Effector memory CD8-positive, alpha-beta T cell (primary cell): ENCODE measurements around the gene CACNG7.

Source experiments
- ATAC-seq: fragments of 150-1000 bp; cut with Tn5 transposase; replicated peaks from 2 replicates; pipeline ENCODE4 v1.10.0; 2021; ENCODE audit warnings: mild to moderate bottlenecking, moderate library complexity
- DNase-seq, 3 experiments: peaks; one replicate each; pipeline ENCODE4 v3.0.0; 2021
- H3K27ac Mint-ChIP-seq, 2 donors: one replicate each; pipeline ENCODE4 v1.8.0; 2022; ENCODE audit warnings: mild to moderate bottlenecking in 2 of 2, mixed read lengths in 2 of 2, moderate library complexity in 2 of 2
- H3K27me3 Mint-ChIP-seq, 2 donors: one replicate each; pipeline ENCODE4 v1.8.0; 2022; ENCODE audit warnings: mixed read lengths in 2 of 2
- H3K36me3 Mint-ChIP-seq: one replicate; pipeline ENCODE4 v1.8.0; 2022; ENCODE audit warnings: mild to moderate bottlenecking, moderate library complexity, mixed read lengths; ENCODE audit not compliant: insufficient read depth
- H3K4me1 Mint-ChIP-seq, 2 donors: one replicate each; pipeline ENCODE4 v1.8.0; 2022; ENCODE audit warnings: low read depth in 2 of 2, mixed read lengths in 2 of 2
- H3K4me3 Mint-ChIP-seq, 2 donors: one replicate each; pipeline ENCODE4 v1.8.0; 2022; ENCODE audit warnings: mild to moderate bottlenecking in 2 of 2, mixed read lengths in 2 of 2, moderate library complexity in 2 of 2
- H3K9me3 Mint-ChIP-seq, 2 donors: one replicate each; pipeline ENCODE4 v1.8.0; 2022; ENCODE audit warnings: mixed read lengths in 2 of 2

Gene CACNG7

GRCh38 chr19:53958823-53959757 lies 50.0 kb downstream of the CACNG7 start:
- no peak overlapping the region for H3K27ac Mint-ChIP-seq
- H3K4me3 Mint-ChIP-seq: no peak overlapping the region
- no peak for DNase-seq
- no peak for ATAC-seq
- H3K9me3 Mint-ChIP-seq: no peaks in the 10 kb centered on the region
- H3K36me3 Mint-ChIP-seq: no peaks in the 10 kb centered on the region
- H3K4me1 Mint-ChIP-seq: peaks cover 3 to 5% of the 10 kb centered on the region in 2 donors
- peaks cover 79 to 86% of the 10 kb centered on the region in 2 donors for H3K27me3 Mint-ChIP-seq

- ATAC-seq (no peak), DNase-seq (no peak)
- Mint-ChIP-seq H3K4me1 (peaks cover 3 to 11% of the 10 kb centered on the region in 2 donors), H3K27me3 (peaks cover 85 to 87% of the 10 kb centered on the region in 2 donors), H3K4me3 (no peak overlapping the region), H3K9me3 (no peaks in the 10 kb centered on the region), H3K36me3 (no peaks in the 10 kb centered on the region), H3K27ac (no peak overlapping the region)
Measured at GRCh38 chr19:53960187-53960586, 51.1 kb downstream of the CACNG7 start.

- Mint-ChIP-seq H3K27ac (no peak overlapping the region), H3K9me3 (no peaks in the 10 kb centered on the region), H3K36me3 (no peaks in the 10 kb centered on the region), H3K4me1 (peaks cover 3 to 11% of the 10 kb centered on the region in 2 donors), H3K4me3 (no peak overlapping the region), H3K27me3 (peaks cover 85 to 87% of the 10 kb centered on the region in 2 donors)
- DNase-seq: no peak
- no peak for ATAC-seq
Measured at GRCh38 chr19:53960886-53961285, 51.8 kb downstream of the CACNG7 start.

DNA sequence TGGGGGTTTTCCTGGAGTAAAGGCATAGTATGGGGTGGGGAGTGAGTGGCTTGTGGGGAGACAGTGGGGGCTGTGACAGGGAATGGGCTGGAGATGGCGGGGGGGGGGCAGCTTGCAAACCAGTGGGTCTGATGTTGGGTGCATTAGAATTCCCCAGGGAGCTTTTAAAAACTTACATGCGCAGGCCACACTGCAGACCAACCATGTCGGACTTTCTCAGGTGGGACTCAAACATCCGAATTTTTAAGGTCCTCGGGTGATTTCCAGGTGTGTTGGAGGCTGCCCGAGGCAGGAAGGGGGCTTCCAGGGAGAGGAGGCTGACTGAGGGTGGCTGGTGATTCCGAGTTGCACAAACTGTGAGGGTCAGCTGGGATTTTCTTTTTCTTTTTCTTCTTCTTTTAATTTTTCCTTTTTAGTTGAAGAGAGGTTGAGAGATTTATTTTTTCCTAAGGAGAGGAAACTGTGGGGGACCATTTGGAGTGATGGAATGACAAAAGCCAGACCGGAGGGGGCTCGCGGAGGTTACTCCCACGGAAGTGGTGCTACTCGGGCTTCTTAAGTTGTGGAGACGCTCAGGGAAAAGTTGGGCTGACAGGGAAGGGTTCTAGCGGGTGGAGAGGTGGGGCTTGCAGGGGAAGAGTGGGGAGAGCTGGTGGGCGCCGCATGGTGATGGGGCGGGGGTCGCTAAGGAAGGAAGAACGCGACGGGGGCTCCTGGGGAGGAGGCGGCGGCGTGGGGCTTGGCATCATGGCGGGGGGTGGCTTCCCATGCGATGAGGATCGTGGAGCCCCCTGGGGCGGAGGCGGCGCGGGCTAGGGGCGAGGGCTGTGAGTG lies 52.7 kb downstream of the CACNG7 start:
- ATAC-seq: no peak
- H3K27ac Mint-ChIP-seq: no peak overlapping the region

GRCh38 chr19:53962887-53963431 lies 53.9 kb downstream of the CACNG7 start, which contains the start of gene CACNG8:
CACNG8 (plus strand) TSS chr19:53962937.
- no peaks in the 10 kb centered on the region for H3K36me3 Mint-ChIP-seq
- no peak within 1 kb of the TSS for H3K4me3 Mint-ChIP-seq
- DNase-seq: no peak
- H3K27me3 Mint-ChIP-seq: peaks cover 85 to 91% of the 10 kb centered on the region in 2 donors
- H3K27ac Mint-ChIP-seq: no peak within 1 kb of the TSS
- no peaks in the 10 kb centered on the region for H3K9me3 Mint-ChIP-seq
- no peak for ATAC-seq
- H3K4me1 Mint-ChIP-seq: peaks cover 3 to 11% of the 10 kb centered on the region in 2 donors

More for the DNA sequence above, 52.7 kb downstream of the CACNG7 start:
- no peaks in the 10 kb centered on the region for H3K36me3 Mint-ChIP-seq
- no peak for DNase-seq
- H3K9me3 Mint-ChIP-seq: no peaks in the 10 kb centered on the region
- peaks cover 86 to 92% of the 10 kb centered on the region in 2 donors for H3K27me3 Mint-ChIP-seq
- H3K4me1 Mint-ChIP-seq: peaks cover 3 to 11% of the 10 kb centered on the region in 2 donors
- H3K4me3 Mint-ChIP-seq: no peak overlapping the region

DNA sequence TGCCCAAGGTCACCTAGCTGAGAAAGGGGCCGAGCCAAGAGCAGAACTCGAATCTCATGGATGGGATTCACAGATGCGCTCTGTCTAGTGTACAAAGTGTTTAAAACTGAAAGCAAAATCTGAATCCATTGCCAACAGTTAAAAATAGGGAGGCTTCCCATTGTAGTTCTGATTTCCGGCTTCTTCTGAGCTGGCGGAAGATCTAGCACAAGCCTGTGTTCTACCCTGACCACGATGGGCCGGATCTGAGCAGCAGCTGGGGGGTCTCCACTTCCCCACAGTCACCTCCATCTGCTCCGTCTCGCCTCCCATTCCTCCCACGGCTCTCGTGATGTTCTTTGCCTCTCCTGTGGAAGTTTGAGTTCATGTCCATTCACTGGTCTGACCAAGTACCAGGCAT lies 56.0 kb downstream of the CACNG7 start:
- peaks cover 66 to 75% of the 10 kb centered on the region in 2 donors for H3K27me3 Mint-ChIP-seq
- no peaks in the 10 kb centered on the region for H3K36me3 Mint-ChIP-seq
- no peak overlapping the region for H3K4me3 Mint-ChIP-seq
- no peak for DNase-seq
- peaks cover 0 to 9% of the 10 kb centered on the region in 2 donors for H3K4me1 Mint-ChIP-seq
- ATAC-seq: no peak
- H3K27ac Mint-ChIP-seq: no peak overlapping the region
- H3K9me3 Mint-ChIP-seq: no peaks in the 10 kb centered on the region

DNA sequence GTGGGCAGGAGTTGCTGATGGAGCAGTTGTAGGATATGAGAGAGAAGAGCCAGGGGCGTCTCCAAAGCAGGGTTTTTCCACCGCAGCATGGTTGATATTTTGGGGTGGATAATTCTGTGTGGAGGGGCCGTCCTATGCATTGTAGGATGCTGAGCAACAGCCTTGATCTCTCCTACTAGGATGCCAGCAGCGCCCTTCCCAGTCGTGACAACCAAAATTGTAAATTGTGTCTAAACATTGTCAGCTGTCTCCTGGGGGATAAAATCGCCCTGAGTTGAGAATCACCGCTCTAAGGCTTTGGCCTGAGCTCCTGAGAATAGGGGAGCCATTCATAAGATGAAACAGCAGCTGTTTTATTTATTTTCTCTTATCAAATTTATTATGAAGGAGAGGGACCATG lies 57.9 kb downstream of the CACNG7 start:
- Mint-ChIP-seq H3K9me3 (no peaks in the 10 kb centered on the region), H3K4me3 (no peak overlapping the region), H3K36me3 (no peaks in the 10 kb centered on the region), H3K27ac (no peak overlapping the region), H3K4me1 (peaks cover 0 to 7% of the 10 kb centered on the region in 2 donors), H3K27me3 (peaks cover 48 to 56% of the 10 kb centered on the region in 2 donors)
- ATAC-seq: no peak
- no peak for DNase-seq

DNA sequence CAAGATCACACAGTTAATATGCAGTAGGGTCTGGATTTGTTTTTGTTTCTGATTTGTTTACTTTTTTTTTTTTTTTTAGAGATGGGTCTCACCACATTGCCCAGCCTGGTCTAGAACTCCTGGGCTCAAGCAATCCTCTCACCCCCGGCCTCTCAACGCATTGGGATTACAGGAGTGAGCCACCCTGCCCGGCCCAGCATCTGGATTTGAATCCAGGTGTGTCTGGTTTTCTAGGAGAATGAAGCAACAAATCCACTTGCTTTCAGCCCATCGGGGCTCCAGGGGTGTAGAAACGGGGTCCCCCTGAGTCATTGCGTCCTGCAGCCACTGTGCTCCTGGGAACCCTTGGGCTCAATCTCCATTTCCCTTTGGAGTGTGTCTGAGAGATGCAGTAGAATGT lies 60.3 kb downstream of the CACNG7 start:
- peaks cover 34 to 50% of the 10 kb centered on the region in 2 donors for H3K27me3 Mint-ChIP-seq
- no peak overlapping the region for H3K27ac Mint-ChIP-seq
- no peak overlapping the region for H3K4me3 Mint-ChIP-seq
- H3K4me1 Mint-ChIP-seq: peaks cover 0 to 6% of the 10 kb centered on the region in 2 donors
- no peaks in the 10 kb centered on the region for H3K9me3 Mint-ChIP-seq
- H3K36me3 Mint-ChIP-seq: no peaks in the 10 kb centered on the region
- DNase-seq (no peak), ATAC-seq (no peak)

- H3K36me3 Mint-ChIP-seq: no peaks in the 10 kb centered on the region
- H3K9me3 Mint-ChIP-seq: no peaks in the 10 kb centered on the region
- DNase-seq (no peak), ATAC-seq (no peak)
- no peaks in the 10 kb centered on the region for H3K4me1 Mint-ChIP-seq
- no peak overlapping the region for H3K4me3 Mint-ChIP-seq
- H3K27me3 Mint-ChIP-seq: peaks cover 27 to 39% of the 10 kb centered on the region in 2 donors
- no peak overlapping the region for H3K27ac Mint-ChIP-seq
Measured at GRCh38 chr19:53971673-53972072, 62.6 kb downstream of the CACNG7 start.

- H3K4me3 Mint-ChIP-seq: peak overlapping the region; percentile 55 to 65
- peaks cover 20 to 23% of the 10 kb centered on the region in 2 donors for H3K4me1 Mint-ChIP-seq
- ATAC-seq (peak; percentile 84), DNase-seq (peak; percentile 48 to 58 (median 49))
- peaks cover 57 to 71% of the 10 kb centered on the region in 2 donors for H3K27me3 Mint-ChIP-seq
- no peak overlapping the region for H3K27ac Mint-ChIP-seq
- H3K9me3 Mint-ChIP-seq: peaks cover 0 to 9% of the 10 kb centered on the region in 2 donors
- H3K36me3 Mint-ChIP-seq: peaks cover 3% of the 10 kb centered on the region
Measured at GRCh38 chr19:53977429-53977990, 68.4 kb downstream of the CACNG7 start.

DNA sequence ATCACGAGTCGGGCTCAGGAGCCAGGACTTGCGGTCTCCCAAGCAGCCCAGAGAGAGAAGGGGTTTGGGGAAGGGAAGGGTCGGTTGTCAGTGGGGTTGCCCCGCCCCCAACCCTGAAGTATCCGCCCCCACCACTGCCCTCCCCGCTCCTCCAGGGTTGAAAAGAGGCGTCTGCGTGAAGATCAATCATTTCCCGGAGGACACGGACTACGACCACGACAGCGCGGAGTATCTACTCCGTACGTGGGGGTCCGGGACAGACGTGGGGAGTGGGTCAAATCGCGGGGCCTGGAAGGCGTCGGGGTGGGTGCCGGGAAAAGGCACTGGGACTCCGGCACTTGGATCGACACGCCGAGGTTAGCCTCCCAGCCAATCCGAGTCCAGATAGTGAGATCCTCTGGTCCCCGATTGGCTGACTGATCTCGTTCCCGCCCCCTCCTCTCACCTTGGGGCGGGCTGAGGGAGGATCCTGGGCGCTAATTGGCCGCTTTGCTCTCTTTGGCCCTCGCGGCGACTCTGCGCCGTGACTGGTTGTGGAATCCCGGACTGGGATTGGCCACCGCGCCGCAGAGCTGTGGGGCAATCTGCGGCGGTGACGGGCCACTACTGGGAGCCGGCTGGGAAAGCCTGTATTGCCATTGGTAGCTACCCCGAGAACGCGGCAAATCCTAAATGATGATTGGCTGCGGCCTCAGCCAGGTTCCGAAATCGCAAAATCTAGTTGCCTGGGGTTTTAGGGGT lies 69.1 kb downstream of the CACNG7 start:
- Mint-ChIP-seq H3K27ac (no peak overlapping the region), H3K4me3 (peak overlapping the region; percentile 55 to 65), H3K4me1 (peaks cover 20 to 23% of the 10 kb centered on the region in 2 donors), H3K36me3 (peaks cover 3% of the 10 kb centered on the region), H3K9me3 (peaks cover 0 to 9% of the 10 kb centered on the region in 2 donors), H3K27me3 (peaks cover 57 to 65% of the 10 kb centered on the region in 2 donors)
- ATAC-seq (no peak), DNase-seq (no peak)

DNA sequence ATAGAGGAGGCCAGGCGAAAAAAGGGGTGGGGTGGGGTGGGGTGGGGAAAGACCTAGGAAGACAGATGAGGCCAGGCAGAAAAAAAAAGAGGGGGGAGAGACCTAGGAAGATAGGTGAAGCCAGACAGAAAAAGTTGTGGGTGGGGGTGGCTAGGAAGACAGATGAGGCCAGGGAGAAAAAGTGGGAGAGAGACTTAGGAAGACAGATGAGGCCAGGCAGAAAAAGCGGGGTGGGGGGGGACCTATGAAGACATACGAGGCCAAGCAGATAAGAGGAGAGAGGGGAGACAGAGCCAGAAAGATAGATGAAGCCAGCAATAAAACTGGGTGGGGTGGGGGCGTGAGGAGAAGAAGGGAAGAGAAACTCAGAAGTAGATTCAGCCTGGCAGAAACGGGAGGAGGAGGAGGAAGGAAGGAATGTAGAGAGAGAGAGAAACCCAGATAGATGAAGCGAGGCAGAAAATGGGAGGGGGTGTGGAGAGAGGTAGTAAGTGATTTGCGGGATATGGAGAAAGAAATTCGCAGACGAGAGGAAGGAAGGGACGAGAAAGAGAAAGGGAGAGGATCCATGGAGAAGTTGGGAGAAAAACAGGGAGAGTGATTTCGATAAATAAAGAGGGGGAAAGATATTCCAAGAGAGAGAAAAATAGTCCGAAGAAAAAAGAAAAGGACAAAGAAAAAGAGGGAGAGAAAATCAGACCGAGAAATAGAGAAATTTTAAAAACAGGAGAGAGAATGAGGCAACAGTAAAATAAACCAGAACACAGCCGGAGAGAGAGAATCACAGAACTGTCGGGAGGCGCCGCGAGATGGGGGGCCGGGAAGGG lies 70.1 kb downstream of the CACNG7 start:
- peaks cover 20 to 23% of the 10 kb centered on the region in 2 donors for H3K4me1 Mint-ChIP-seq
- H3K27me3 Mint-ChIP-seq: peaks cover 57 to 64% of the 10 kb centered on the region in 2 donors
- ATAC-seq (no peak), DNase-seq (no peak)
- peaks cover 3% of the 10 kb centered on the region for H3K36me3 Mint-ChIP-seq
- H3K4me3 Mint-ChIP-seq: peak overlapping the region; percentile 4 to 34
- no peak overlapping the region for H3K27ac Mint-ChIP-seq
- peaks cover 0 to 9% of the 10 kb centered on the region in 2 donors for H3K9me3 Mint-ChIP-seq
